ENCODE results near the gene LARP1B. TPM values are rescaled to one million over a fixed set of nuclear protein-coding genes. Genes with fewer than 3 reads are reported as not detected.
"Not testable (repeated sequence)": the region's sequence is repeated elsewhere in the genome, so short reads cannot be mapped to it uniquely, and the experiment has no call there.

The LARP1B gene
- total RNA-seq, 2 donors from 2014 or later, result 18.1 to 32.5 TPM

DNA sequence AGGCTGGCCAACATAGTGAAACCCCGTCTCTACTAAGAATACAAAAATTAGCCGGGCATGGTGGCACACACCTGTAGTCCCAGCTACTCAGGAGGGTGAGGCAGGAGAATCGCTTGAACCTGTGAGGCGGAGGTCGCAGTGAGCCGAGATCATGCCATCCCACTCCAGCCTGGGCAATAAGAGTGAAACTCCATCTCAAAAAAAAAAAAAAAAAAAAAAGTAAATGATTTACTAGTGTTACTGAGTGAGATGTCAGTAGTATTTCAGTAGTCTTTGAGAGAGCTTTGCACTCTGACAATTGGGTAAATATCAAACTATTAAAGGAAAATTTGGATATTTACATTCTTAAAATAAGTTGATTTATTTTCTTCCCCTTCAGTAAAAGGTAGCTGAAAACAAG is 34.2 kb downstream of the LARP1B start:
- H3K9me3 Mint-ChIP-seq; DNase-seq (ENCODE audit: low spot score in 2 of 2); ATAC-seq; H3K27ac Mint-ChIP-seq: not testable (repeated sequence)
- peaks cover 10 to 12% of the 10 kb centered on the region in 2 donors for H3K36me3 Mint-ChIP-seq

DNA sequence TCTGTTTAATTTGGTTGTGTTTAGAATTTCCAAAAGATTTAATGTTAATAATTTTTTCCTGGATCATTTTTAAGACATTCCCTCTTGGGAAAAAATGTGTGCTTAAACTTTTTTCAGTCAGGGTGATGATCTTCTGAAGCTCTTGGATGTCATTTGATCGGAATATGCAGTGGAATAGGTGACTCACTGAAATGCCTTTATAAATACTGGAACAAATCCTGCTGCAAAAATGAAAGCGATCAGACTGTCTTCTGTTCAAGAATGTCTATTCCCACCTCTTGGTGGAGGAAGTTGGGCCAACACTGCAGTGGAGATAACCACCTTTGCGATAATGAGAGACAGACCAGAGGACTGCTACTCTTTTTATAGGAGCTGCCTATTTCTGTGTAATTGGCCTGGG is 46.7 kb downstream of the LARP1B start:
- Mint-ChIP-seq H3K27ac (no peak overlapping the region), H3K36me3 (peaks cover 4 to 10% of the 10 kb centered on the region in 2 donors), H3K9me3 (no peaks in the 10 kb centered on the region)
- DNase-seq (ENCODE audit: low spot score in 2 of 2), result no peak
- ATAC-seq, result no peak

DNA sequence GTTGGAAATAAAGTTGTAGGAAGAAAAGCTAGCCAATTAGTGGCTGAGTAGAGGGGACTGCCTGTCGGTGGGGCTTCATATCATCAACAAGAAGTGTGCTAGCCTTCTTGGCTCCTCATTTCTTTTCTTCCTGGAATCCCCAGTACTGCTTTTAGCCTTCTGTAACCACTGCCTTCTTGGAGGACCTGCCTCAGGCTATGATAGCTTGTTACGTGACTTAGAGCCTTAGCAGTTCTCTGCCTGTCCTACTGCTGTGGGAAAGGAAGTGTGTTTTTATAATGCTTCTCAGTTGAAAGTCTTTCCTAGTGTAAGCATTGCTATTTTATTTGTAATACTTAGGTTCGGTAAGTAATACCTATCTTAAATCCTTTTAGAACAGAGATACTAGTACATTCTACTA is 61.9 kb downstream of the LARP1B start:
- H3K36me3 Mint-ChIP-seq, result peaks cover 16 to 17% of the 10 kb centered on the region in 2 donors
- H3K27ac Mint-ChIP-seq, result no peak overlapping the region
- ATAC-seq (no peak), DNase-seq (ENCODE audit: low spot score in 2 of 2) (no peak)
- H3K9me3 Mint-ChIP-seq, result no peaks in the 10 kb centered on the region

- no peak for DNase-seq (ENCODE audit: low spot score in 2 of 2)
- Mint-ChIP-seq H3K9me3 (peaks cover 0 to 9% of the 10 kb centered on the region in 2 donors), H3K36me3 (peaks cover 7 to 15% of the 10 kb centered on the region in 2 donors), H3K27ac (no peak overlapping the region)
- no peak for ATAC-seq
Observed at GRCh38 chr4:128130621-128131020, 69.5 kb downstream of the LARP1B start.

GRCh38 chr4:128134925-128135324 is 73.8 kb downstream of the LARP1B start:
- Mint-ChIP-seq H3K27ac (no peak overlapping the region), H3K36me3 (peaks cover 5 to 7% of the 10 kb centered on the region in 2 donors), H3K9me3 (peaks cover 0 to 10% of the 10 kb centered on the region in 2 donors)
- no peak for DNase-seq (ENCODE audit: low spot score in 2 of 2)
- no peak for ATAC-seq

GRCh38 chr4:128135391-128135790 is 74.3 kb downstream of the LARP1B start:
- Mint-ChIP-seq H3K36me3 (peaks cover 5 to 7% of the 10 kb centered on the region in 2 donors), H3K9me3 (peaks cover 0 to 10% of the 10 kb centered on the region in 2 donors), H3K27ac (no peak overlapping the region)
- no peak for ATAC-seq
- no peak for DNase-seq (ENCODE audit: low spot score in 2 of 2)

DNA sequence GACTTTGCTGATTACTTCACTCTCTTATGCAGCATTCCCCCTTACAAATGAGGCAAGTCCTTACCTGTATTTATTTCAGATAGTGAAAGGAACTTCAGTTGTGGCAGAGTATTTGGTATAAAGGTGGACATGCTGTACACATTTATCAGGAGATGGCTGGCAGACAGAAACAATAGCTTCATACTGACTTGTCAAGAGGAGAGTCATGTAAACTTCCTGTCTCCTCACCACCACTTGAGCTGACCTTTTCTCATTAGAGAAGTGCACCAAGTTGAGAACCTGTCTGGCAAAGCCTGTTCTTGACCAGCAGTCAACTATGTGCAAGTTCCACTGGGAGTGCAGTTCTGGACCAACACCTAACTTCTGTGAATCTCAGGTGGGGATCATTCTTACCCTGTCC is 80.8 kb downstream of the LARP1B start:
- H3K27ac Mint-ChIP-seq, result no peak overlapping the region
- H3K9me3 Mint-ChIP-seq, result peaks cover 7 to 24% of the 10 kb centered on the region in 2 donors
- peaks cover 25 to 28% of the 10 kb centered on the region in 2 donors for H3K36me3 Mint-ChIP-seq
- DNase-seq (ENCODE audit: low spot score in 2 of 2) (no peak), ATAC-seq (no peak)

- H3K9me3 Mint-ChIP-seq, result peaks cover 7 to 24% of the 10 kb centered on the region in 2 donors
- peaks cover 25 to 27% of the 10 kb centered on the region in 2 donors for H3K36me3 Mint-ChIP-seq
- no peak for DNase-seq (ENCODE audit: low spot score in 2 of 2)
- H3K27ac Mint-ChIP-seq, result no peak overlapping the region
- ATAC-seq, result no peak
Observed at GRCh38 chr4:128145727-128146126, 84.6 kb downstream of the LARP1B start.

GRCh38 chr4:128153800-128154199 is 92.7 kb downstream of the LARP1B start:
- Mint-ChIP-seq H3K36me3 (peaks cover 7 to 9% of the 10 kb centered on the region in 2 donors), H3K27ac (no peak overlapping the region), H3K9me3 (no peaks in the 10 kb centered on the region)
- ATAC-seq, result no peak
- DNase-seq (ENCODE audit: low spot score in 2 of 2), result no peak

DNA sequence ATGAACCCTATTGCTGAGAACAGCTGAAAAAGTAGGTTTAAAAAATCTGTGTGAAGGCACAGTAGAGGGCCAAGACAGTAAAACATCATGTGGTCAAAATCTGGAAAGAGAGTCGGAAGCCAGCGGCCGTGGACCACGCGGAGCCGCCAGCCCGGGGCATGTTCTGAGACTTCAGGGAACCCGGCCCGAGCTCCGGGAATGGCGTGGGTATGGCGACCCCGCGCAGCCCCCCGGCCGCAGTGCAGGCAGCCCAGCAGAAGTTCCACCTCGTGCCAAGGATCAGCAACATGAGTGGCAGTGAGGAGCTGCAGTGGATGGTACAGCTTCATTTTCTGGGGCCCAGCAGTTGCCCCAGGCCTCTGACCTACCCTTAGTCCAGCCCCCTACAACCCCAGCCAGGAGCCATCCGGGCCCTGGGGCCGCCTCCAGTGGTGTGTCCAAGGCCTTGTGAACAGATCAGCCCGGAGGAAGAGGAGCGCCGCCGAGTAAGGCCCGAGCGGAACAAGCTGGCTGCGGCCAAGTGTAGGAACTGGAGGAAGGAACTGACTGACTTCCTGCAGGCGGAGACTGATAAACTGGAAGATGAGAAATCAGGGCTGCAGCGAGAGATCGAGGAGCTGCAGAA is 94.2 kb downstream of the LARP1B start:
- no peaks in the 10 kb centered on the region for H3K9me3 Mint-ChIP-seq
- ATAC-seq, result no peak
- no peak overlapping the region for H3K27ac Mint-ChIP-seq
- DNase-seq (ENCODE audit: low spot score in 2 of 2), result no peak
- peaks cover 7 to 9% of the 10 kb centered on the region in 2 donors for H3K36me3 Mint-ChIP-seq

GRCh38 chr4:128155874-128156456 is 94.9 kb downstream of the LARP1B start:
- no peak for ATAC-seq
- H3K36me3 Mint-ChIP-seq, result peaks cover 7 to 9% of the 10 kb centered on the region in 2 donors
- no peak overlapping the region for H3K27ac Mint-ChIP-seq
- no peaks in the 10 kb centered on the region for H3K9me3 Mint-ChIP-seq
- no peak for DNase-seq (ENCODE audit: low spot score in 2 of 2)

DNA sequence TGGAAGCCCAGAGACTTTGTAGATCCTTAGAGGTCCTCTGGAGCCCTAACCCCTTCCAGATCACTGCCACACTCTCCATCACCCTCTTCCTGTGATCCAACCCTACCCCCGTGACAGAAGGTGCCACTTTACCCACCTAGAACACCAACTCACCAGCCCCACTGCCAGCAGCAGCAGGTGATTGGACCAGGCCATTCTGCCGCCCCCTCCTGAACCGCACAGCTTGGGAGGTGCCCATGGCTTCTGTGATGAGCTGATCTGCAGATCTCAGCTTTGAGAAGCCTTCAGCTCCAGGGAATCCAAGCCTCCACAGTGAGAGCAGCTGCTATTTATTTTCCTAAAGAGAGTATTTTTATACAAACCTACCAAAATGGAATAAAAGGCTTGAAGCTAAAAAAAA is 95.4 kb downstream of the LARP1B start:
- not testable (repeated sequence) for H3K9me3 Mint-ChIP-seq; DNase-seq (ENCODE audit: low spot score in 2 of 2); H3K27ac Mint-ChIP-seq; ATAC-seq; H3K36me3 Mint-ChIP-seq

DNA sequence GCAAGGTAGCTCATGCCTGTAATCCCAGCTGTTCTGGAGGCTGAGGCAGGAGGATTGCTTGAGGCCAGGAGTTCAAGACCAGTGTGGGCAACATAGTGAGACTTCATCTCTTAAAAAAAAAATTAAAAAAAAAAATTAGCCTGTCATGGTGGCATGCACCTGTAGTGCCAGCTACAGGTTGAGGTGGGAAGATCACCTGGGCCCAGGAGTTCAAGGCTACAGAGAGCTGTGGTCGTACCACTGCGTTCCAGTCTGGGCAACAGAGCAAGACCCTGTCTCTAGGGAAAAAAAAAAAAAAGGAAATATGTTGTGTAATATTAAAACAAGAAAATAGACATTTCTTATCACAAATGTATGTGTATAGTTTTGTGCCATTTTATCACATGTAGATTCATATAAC is 97.8 kb downstream of the LARP1B start:
- H3K36me3 Mint-ChIP-seq, result peaks cover 7 to 9% of the 10 kb centered on the region in 2 donors
- ATAC-seq (no peak), DNase-seq (ENCODE audit: low spot score in 2 of 2) (no peak)
- H3K9me3 Mint-ChIP-seq, result no peaks in the 10 kb centered on the region
- H3K27ac Mint-ChIP-seq, result no peak overlapping the region

DNA sequence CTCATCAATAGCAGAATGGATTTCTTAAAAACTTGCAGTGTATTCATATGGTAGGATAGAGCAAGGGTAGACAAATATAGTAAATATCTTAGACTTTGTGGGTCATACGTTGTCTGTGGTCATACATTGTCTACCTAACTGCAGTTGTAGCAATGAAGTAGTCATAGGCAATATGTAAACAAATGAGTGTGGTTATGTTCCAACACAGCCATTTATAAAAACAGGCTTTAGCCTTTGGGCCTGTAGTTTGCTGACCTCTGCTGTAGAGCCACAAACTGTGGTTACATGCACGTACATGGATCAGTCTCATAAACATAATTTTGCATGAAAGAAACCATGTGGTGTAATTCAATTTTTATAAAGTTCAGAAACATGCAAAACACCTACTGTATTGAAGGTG is 98.9 kb downstream of the LARP1B start:
- peaks cover 7 to 9% of the 10 kb centered on the region in 2 donors for H3K36me3 Mint-ChIP-seq
- H3K27ac Mint-ChIP-seq, result no peak overlapping the region
- DNase-seq (ENCODE audit: low spot score in 2 of 2) (no peak), ATAC-seq (no peak)
- no peaks in the 10 kb centered on the region for H3K9me3 Mint-ChIP-seq

DNA sequence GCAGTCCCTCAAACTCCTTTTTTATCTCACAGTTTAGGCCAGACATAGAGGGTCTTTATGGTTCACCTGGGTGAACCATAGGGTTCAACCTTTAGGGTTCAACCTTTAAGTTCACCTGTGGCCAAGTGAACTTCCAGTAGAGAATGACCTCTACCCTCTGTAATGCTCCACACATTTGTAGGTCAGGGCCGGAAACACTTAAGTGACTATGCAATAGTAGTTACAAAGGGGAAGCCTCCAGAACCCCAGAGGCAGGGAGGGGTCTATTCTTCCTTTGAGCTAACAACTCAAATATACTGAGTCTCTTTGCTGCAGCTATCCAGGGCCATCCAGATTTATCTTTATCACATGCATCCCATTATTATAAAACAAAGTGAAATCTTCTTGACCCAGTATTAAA is 100.0 kb downstream of the LARP1B start:
- ATAC-seq (no peak), DNase-seq (ENCODE audit: low spot score in 2 of 2) (no peak)
- no peaks in the 10 kb centered on the region for H3K9me3 Mint-ChIP-seq
- H3K27ac Mint-ChIP-seq, result no peak overlapping the region
- peaks cover 0 to 6% of the 10 kb centered on the region in 2 donors for H3K36me3 Mint-ChIP-seq

GRCh38 chr4:128162434-128162833 is 101.3 kb downstream of the LARP1B start:
- no peak overlapping the region for H3K27ac Mint-ChIP-seq
- H3K36me3 Mint-ChIP-seq, result no peaks in the 10 kb centered on the region
- DNase-seq (ENCODE audit: low spot score in 2 of 2), result no peak
- ATAC-seq, result no peak
- H3K9me3 Mint-ChIP-seq, result no peaks in the 10 kb centered on the region

DNA sequence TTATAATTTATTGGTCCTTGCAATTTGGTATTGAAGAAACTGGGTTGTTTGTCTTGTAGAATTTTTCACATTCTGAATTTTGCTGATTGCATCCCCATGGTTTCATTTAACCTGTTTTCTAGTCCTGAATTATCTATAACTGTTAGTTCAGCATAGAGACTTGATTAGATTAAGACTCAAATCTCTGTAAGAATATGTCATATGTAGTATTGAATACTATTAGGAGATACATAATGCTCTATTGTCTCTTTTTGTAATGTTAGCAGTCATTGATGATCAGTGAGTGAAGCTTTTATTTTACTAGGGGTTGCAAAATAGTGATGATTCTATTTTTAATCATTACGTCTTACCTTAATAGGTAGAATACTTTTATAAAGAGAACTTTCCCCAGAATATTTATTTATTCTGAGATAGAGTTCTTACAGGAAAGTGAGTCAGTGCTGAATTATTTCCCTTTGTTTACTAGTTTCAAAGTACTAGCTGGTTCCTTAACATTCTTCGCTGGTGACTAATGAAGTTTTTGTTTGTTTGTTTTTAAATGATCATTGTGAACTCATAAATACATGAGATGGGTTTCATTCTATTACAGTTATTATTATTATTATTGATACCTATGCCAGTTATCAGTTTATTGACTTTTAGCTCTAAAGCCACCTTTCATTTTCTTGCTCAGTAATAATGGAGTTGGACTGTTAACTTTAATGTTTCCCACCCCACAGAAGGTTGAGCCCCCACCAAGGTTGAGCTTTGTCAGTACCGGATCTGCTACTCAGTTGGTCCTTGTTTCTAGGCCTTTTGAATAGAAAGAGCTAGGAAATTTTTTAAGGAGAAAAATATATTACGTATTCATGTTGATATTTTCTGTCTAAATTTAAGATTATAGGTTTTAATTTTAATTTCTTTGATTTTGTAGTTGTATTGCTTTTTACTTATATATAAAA is 102.3 kb downstream of the LARP1B start:
- Mint-ChIP-seq H3K27ac (no peak overlapping the region), H3K36me3 (no peaks in the 10 kb centered on the region), H3K9me3 (no peaks in the 10 kb centered on the region)
- DNase-seq (ENCODE audit: low spot score in 2 of 2) (no peak), ATAC-seq (no peak)
